OCI-LY1 (cell line): ENCODE data around the gene KIAA1549.

Source experiments
- EZH2 ChIP-seq: fragments of 200-600 bp; sonication (generic), shearing (Covaris generic); IDR thresholded peaks from 2 replicates; pipeline ENCODE4 v1.8.0; 2017; ENCODE audit warnings: borderline replicate concordance, mixed run types, mild to moderate bottlenecking, antibody characterized with exemption, low read length, moderate library complexity, mixed read lengths
- TF ChIP-seq, protein P1 (sequence below): fragments of 200-600 bp; sonication (generic), shearing (Covaris generic); IDR thresholded peaks from 2 replicates; pipeline ENCODE4 v1.5.1; 2017; ENCODE audit warnings: mild to moderate bottlenecking, antibody characterized with exemption, low read length, moderate library complexity, mixed read lengths

DNA sequence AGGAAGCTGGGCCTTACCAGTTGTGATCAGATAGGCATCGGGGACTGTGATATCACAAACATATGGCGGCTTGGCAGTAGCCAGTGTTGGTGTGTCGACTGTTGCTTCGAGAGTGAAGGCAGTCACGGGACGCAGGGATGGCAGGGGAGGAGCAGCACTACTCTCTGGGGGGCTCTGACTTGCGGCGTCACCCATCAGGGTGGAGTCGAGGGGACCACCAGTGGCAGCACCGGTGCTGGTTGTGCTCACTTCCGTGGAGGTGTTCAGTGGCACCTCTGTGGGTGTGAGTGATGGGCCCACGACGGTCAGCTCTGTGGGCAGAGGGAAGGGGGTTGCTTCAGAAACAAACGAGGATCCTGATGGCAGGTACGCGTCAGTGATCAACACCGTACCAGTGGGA, 64.5 kb downstream of the KIAA1549 start:
- TF ChIP-seq, protein P1, sequence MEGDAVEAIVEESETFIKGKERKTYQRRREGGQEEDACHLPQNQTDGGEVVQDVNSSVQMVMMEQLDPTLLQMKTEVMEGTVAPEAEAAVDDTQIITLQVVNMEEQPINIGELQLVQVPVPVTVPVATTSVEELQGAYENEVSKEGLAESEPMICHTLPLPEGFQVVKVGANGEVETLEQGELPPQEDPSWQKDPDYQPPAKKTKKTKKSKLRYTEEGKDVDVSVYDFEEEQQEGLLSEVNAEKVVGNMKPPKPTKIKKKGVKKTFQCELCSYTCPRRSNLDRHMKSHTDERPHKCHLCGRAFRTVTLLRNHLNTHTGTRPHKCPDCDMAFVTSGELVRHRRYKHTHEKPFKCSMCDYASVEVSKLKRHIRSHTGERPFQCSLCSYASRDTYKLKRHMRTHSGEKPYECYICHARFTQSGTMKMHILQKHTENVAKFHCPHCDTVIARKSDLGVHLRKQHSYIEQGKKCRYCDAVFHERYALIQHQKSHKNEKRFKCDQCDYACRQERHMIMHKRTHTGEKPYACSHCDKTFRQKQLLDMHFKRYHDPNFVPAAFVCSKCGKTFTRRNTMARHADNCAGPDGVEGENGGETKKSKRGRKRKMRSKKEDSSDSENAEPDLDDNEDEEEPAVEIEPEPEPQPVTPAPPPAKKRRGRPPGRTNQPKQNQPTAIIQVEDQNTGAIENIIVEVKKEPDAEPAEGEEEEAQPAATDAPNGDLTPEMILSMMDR: no peak
- TF ChIP-seq EZH2: no peak
